ENCODE data around the gene CCDC57.
"Not testable (repeated sequence)": the region's sequence is repeated elsewhere in the genome, so short reads cannot be mapped to it uniquely, and the experiment has no call there.

CCDC57 gene

DNA sequence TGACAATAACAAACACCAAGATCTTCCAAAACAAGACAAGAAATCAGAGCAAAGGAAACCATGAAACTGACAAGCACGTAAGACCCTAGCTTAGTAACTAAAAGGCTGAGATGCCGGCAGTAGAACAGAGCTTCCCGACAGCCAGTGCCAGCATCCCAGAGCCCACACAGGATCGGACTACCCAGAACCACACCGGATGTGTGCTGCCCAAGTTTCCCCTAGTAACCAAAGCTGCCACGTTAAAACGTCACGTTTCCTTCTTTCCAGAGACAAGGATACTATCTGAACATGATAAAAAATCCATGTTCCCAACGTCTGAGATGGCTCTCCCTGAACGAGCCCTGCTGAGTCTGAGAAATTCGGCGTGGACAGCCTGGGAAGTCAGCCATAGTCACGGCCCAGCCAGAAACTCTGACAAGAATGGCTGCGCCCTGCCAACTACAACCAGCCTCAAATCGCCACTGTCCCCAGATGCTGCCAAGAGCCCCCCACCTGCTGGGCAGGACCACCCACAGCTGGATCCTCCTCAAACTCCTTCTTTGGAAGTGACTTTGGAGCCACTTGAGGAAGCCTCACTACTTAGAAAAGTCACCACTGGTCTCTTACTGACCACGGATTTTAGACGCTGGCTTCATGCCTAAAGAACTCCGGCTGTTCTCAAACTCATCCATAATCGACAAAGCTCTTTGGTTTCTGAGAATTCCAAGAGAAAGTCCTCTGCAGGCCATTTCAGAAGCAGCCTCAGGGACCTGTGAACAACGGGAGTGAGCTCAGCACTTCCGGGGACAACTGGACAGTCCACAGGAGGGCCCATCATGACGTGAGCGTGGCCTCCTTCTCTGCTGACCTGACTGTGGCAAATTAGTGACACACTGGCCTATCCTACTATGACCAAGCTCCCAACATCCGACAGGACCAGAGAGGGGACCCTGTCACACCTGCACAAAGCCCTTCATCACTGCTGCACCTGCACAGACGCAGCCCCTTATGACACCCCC lies 16.7 kb downstream of the CCDC57 start:
- no peak for DNase-seq (ENCODE audit: low read depth)
- TF ChIP-seq CTCF (conservative IDR thresholded peaks at IDR 0.05; ENCODE audit: low read depth, low read length): no peak
- no peak overlapping the region for H3K4me3 ChIP-seq (ENCODE audit: low read depth, low read length)

DNA sequence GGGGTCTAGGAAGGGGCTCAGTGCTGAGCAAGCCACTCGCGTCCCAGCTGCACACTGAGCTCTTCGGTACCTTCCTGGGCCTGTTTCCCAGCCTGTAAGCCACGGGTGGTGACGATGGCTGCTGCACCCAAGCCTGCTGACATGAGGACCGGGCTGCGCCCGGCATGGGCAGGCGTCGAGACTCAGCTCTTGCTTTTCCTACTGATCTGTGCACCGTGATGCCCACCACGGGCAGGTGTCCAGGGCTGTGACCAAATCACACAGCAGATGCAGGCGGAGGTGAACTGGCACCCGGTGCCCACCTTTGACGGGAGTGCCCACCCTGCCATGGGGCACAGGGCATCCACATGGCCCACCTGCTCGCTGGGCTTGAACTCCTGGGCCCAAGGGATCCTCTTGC lies 17.9 kb downstream of the CCDC57 start:
- no peak for TF ChIP-seq CTCF (conservative IDR thresholded peaks at IDR 0.05; ENCODE audit: low read depth, low read length)
- H3K4me3 ChIP-seq (ENCODE audit: low read depth, low read length): no peak overlapping the region
- DNase-seq (ENCODE audit: low read depth): no peak

DNA sequence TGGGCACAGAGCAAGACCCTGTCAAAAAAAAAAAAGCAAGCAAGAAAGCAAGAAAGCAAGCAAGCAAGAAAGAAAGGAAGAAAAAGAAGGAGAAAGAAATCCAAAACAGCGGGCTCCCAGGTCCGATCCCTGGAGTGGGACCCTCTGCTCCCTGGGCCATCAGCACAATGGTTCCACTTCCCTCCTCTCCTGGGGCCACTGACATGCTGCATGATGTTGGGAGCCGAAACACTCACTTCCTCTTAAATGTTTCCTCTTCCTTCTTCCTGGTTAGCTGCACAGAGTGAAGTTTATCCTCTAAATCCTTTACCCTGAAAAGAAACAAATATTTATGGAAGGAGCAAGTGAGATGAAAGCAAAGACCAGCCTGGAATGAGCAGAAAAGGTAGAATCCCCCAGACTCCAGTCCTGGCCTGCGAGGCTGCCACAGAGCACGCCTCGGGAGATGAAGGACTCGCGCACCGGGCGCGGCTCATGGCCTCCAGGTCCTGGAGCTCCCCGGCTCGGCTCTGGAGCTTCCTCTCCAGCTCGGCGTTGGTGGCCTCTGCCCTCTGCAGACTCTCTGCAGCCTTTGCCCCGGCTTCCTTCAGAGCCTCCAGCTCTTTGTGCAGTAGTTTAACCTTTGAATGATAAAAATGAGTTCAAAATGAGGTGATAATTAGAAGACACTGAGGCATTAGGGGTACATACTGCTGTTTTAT lies 19.0 kb downstream of the CCDC57 start:
- no peak for TF ChIP-seq CTCF (conservative IDR thresholded peaks at IDR 0.05; ENCODE audit: low read depth, low read length)
- no peak overlapping the region for H3K4me3 ChIP-seq (ENCODE audit: low read depth, low read length)
- no peak for DNase-seq (ENCODE audit: low read depth)

- not testable (repeated sequence) for DNase-seq (ENCODE audit: low read depth); H3K4me3 ChIP-seq (ENCODE audit: low read depth, low read length)
These were observed 19.6 kb downstream of the CCDC57 start for GRCh38 chr17:82193050-82193449.

- H3K4me3 ChIP-seq (ENCODE audit: low read depth, low read length): no peak overlapping the region
- no peak for TF ChIP-seq CTCF (conservative IDR thresholded peaks at IDR 0.05; ENCODE audit: low read depth, low read length)
- no peak for DNase-seq (ENCODE audit: low read depth)
These were observed 24.4 kb downstream of the CCDC57 start for GRCh38 chr17:82188001-82188961.

- no peak for DNase-seq (ENCODE audit: low read depth)
- TF ChIP-seq CTCF (conservative IDR thresholded peaks at IDR 0.05; ENCODE audit: low read depth, low read length): no peak
- H3K4me3 ChIP-seq (ENCODE audit: low read depth, low read length): no peak overlapping the region
These were observed 25.1 kb downstream of the CCDC57 start for GRCh38 chr17:82187500-82187899.

Measured in choroid plexus epithelial cell (primary cell).